GM19328 (cell line): ENCODE measurements around the gene PTPN2.

ENCODE experiments used
- ATAC-seq: cut with Tn5 transposase; IDR thresholded peaks from one replicate; pipeline ENCODE4 v1.9.1; 2021; ENCODE audit warnings: mild to moderate bottlenecking, moderate library complexity; ENCODE audit not compliant: unreplicated experiment

The PTPN2 gene

DNA sequence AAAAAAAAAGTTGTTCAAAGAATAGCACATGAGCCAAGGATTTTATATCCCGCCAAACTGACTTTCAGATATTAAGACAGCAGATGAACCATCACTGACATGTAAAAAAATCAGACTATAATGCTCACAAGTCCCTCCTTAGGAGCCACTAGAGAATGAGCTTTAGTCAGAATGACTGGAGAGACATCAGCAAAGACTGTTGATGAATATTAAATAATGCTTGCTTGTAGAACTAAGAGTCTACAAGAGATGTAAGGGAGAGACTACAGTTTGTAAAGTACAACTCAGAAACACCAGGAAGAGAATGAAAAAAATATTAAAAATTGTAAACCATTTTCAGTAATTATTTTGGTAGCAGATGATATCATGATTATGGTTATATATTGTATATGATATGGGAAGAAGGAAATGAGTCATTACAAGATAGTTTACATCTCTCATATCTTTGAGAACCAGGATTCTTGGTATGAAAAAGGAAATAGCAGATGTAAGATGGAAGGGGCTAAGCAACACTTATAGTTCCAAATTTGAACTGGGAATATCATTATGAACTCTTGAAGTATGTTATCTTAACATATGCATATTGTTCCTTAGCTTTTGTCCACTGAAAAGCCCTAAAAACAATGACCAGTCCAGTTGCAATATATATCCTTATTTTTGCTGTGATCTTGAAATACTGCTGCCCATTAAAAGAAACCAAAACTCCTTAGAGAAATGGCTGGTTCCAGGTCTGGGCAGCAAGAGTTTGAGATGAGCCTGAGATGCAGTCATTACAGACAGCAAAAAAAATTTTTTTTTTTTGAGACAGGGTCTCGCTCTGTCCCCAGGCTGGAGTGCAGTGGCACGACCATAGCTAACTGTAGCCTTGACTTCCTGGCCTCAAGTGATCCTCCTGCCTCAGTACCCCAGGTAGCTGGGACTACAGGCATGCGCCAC lies 55.7 kb downstream of the PTPN2 start:
- no peak for ATAC-seq

DNA sequence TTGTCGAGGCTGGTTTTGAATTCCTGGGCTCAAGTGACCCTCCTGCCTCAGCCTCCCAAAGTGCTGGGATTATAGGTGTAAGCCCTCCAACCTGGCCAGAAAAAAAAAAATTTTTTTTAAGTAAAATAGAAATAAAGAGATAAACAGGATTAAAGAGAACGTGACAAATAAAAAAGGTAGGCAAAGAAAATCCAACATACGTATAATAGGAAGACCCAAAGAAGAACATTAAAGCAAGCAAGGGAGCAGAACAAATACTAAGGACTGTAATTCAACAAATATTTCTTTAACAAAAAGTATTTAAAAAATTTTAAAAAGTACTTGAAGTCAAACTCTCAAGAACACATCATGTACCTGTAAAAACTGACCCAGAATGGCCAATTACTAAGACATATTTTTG lies 56.4 kb downstream of the PTPN2 start:
- ATAC-seq: no peak

GRCh38 chr18:12825230-12825629 lies 58.8 kb downstream of the PTPN2 start:
- no peak for ATAC-seq

GRCh38 chr18:12823892-12824291 lies 60.1 kb downstream of the PTPN2 start:
- no peak for ATAC-seq

DNA sequence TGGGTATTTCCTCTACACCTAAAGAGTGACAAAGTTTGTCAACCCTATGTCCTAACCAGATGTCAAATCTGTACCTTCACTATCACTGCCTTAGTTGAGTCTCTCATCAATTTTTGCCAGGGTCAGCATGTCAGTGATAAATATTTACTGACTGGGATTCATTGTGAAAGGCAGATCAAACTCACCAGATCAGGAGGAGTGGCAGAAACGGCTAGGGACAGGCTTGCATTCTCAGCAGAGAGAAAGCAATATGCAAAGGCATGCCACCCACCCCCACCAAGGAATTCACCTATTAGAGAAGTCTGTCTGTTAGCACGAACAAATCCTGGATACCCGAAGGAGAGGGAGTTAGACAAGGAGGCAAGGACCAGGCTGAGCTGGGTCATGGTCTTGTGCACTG lies 62.6 kb downstream of the PTPN2 start:
- ATAC-seq: no peak

GRCh38 chr18:12820506-12820905 lies 63.5 kb downstream of the PTPN2 start:
- ATAC-seq: no peak

DNA sequence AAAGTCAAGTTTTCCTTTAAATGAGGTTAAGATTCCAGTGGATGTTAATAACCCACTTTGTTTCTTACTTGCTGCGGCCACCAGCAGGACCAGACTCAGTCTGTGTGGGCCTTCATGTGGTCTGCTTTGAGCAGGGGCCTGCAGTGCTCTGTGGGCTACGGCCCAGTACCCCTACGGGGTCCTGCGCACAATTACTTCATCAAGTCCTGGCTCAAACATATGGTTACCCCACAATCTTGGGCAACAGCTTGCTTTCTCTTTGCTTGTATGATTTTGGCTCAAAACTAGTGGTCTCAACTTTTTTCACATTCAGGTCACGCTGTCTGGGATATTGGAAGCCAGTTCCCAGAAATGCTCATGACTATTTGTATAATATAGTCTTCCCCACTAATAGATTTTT lies 64.2 kb downstream of the PTPN2 start:
- ATAC-seq: no peak

GRCh38 chr18:12819322-12819721 lies 64.7 kb downstream of the PTPN2 start:
- ATAC-seq: no peak

DNA sequence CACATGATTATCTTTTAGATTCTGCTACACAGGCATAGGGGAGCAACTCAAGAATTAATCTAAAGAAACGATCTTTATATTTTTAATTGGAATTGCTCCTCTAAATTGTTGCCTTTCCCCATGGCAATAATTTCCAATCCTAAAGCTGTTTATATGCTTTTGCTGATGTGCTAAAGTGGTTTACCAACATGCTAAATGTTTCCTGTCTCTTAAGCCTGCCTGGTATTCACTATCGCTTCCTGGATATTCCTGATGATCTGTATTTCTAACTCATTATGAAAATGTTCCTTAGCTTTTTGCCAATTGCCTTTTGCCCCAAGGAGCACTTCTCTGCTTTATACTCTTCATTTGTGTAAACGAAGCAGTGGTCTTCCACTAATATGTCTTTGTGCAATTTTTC lies 65.8 kb downstream of the PTPN2 start:
- ATAC-seq: no peak

DNA sequence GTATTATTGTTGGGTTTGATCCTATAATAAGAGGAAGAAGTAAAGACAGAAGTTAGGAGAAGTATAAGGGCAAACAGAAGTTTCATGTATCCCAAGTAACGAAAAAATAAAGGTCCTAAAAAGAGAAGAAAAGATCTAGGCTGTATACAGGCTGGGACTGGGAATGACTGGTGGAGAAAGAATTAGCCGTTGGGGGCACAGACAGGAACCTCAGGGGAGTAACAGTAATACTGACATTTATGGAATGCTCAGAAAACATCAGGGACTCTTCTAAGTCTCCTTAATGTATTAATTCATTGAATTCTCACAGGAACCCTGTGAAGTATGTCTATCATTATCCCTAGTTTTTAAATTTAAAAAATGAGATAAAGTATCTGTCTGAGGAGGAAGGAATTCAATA lies 67.6 kb downstream of the PTPN2 start:
- no peak for ATAC-seq

- no peak for ATAC-seq
Measured at GRCh38 chr18:12811191-12811950, 72.7 kb downstream of the PTPN2 start.

- no peak for ATAC-seq
Measured at GRCh38 chr18:12803069-12803936, 80.7 kb downstream of the PTPN2 start.

DNA sequence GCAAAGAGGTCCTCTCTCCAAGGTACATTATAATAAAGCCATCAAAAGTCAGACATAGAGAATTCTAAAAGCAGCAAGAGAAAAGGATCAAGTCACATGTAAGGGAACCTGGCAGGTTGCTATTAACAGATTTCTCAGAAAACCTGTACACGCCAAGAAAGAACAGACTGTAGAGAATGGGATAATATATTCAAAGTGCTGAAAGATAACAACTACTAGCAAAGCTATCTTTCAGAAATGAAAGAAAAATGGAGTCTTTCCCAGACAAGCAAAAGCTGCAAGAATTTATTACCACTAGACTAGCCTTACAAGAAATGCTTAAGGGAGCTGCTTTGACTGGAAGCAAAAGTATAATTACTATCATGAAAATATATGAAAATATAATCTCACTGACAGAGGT lies 81.5 kb downstream of the PTPN2 start:
- no peak for ATAC-seq

- no peak for ATAC-seq
Measured at GRCh38 chr18:12796448-12796847, 87.6 kb downstream of the PTPN2 start.

DNA sequence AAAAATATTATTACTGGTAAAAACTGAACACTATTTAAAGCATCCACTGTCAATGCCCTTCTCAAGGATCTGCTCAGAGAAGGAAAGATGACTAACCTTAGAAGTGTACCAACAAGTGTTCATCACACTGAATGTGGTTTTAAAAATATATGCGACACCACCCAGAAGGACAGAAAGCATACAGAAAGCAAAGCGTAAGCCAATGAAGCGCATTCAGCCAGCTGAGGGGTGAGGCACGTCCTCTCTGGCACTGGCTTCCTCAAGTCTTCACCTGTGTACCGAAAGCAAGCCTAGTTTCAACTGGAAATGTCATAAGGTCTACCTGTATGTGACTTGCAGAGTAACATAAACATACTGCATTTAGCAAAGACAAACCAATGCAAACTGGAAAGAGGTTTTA lies 92.4 kb downstream of the PTPN2 start:
- ATAC-seq: no peak

DNA sequence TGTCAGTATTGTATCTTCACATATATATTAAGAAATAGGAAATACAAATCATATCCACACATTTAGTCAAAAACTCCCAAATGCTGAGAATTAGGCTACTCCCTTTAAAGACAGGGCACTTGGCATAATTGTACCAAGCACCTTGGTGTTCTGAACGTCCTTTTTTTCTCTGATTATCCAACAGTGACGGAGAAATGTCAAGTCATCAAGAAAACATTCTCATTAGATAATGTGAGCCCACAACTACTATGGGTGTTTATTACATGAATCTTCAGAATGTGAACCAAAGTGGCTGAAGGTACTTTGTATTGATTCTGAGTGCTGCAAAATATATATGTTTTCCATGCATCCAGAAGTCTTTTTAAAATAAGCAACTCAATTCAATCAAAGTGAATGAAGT lies 97.4 kb downstream of the PTPN2 start:
- ATAC-seq: no peak

DNA sequence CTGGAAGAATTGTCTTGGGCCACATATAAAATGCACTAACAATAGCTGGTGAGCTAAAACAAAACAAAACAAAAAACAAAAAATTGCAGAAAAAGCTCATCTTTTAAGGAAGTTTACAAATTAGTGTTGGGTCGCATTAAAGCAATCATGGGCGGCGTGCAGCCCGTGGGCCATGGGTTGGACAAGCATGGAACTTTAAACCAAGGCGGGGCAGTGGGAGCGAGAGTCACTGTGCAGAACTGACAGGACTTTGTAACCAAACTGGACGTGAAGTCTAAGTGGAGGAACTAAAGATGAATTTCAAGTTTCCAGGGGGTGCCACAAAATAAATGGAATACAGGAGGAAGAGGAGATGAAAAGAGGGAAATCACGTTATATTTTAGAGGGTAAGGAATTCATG lies 100.5 kb downstream of the PTPN2 start:
- ATAC-seq: no peak

DNA sequence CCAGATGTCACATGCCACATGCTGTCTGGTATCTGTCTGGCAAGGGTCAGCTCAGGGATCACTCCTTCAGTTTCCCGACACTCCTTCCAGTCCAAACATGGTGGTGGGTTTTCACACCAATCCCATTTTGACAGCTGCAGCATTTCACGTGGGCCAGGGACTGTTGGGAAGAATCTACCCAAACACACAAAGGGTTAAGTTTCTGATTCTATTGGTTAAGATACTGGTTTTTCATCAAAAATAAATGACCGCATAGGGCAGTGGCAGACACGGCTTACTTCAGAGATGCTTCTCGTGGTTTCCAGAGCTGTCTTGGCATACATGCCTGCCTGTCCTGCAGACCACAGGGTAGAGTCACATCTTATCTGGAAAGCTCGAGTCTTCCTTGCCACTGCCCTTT lies 101.5 kb downstream of the PTPN2 start:
- no peak for ATAC-seq

DNA sequence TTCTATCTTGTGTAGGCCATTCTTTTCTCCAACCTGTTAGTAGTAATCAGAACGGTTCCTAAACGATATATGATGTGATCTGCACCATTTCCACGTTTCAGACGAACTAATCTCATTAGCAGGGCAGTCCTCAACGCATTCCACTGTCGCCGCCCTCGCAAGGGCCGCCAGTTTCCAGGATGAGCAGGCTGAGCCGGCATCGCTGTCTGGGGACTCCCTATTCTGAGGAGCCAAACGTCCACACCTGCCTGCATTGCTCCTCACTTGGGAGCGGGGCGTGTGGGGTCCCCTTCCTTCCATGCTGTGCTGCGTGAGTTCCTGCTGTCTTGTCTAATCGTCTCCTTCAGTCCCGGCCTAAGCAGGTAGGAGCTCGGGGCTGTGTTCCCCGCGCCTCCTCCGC lies 104.6 kb downstream of the PTPN2 start:
- ATAC-seq: no peak

- ATAC-seq: no peak
Measured at GRCh38 chr18:12779043-12779442, 105.0 kb downstream of the PTPN2 start.

- no peak for ATAC-seq
Measured at GRCh38 chr18:12777500-12777944, 106.5 kb downstream of the PTPN2 start.
